ENCODE data around the gene ASB9.
"Not testable (repeated sequence)": the region's sequence is repeated elsewhere in the genome, so short reads cannot be mapped to it uniquely, and the experiment has no call there.

The ASB9 gene

GRCh38 chrX:15269618-15270521 lies at the start of gene ASB9:
ASB9 (minus strand) TSS chrX:15270083; CDS start chrX:15269874, 209 bp downstream.
- Histone ChIP-seq H3K4me3 (ENCODE audit: low read depth, low read length) (no peak within 1 kb of the TSS), H3K27me3 (ENCODE audit: control insufficient read depth, insufficient read depth, low read length) (0 out of 2 replicates have a peak, but pooled peaks cover 3% of the 10 kb centered on the region), H3K9ac (ENCODE audit: low read depth, low read length) (0 out of 2 replicates have a peak within 1 kb of the TSS, but pooled peaks have one; percentile 5), H3K4me1 (ENCODE audit: control insufficient read depth, insufficient read depth, low read length) (peaks cover 11% of the 10 kb centered on the region), H3K27ac (ENCODE audit: low read depth, low read length) (no peak within 1 kb of the TSS), H3K9me3 (ENCODE audit: control insufficient read depth, insufficient read depth, low read length) (no peaks in the 10 kb centered on the region), H3K36me3 (ENCODE audit: control insufficient read depth, insufficient read depth, low read length) (no peaks in the 10 kb centered on the region)

GRCh38 chrX:15319075-15319474 lies 49.2 kb upstream of the ASB9 start:
- H3K36me3 ChIP-seq (ENCODE audit: control insufficient read depth, insufficient read depth, low read length) = peaks cover 27% of the 10 kb centered on the region; the same call in 1 of the 2 replicates
- no peak overlapping the region for H3K9ac ChIP-seq (ENCODE audit: low read depth, low read length)
- no peak overlapping the region for H3K4me3 ChIP-seq (ENCODE audit: low read depth, low read length)
- no peaks in the 10 kb centered on the region for H3K9me3 ChIP-seq (ENCODE audit: control insufficient read depth, insufficient read depth, low read length)
- peaks cover 7% of the 10 kb centered on the region for H3K27me3 ChIP-seq (ENCODE audit: control insufficient read depth, insufficient read depth, low read length)
- H3K4me1 ChIP-seq (ENCODE audit: control insufficient read depth, insufficient read depth, low read length) = no peaks in the 10 kb centered on the region
- H3K27ac ChIP-seq (ENCODE audit: low read depth, low read length) = no peak overlapping the region

- Histone ChIP-seq H3K27ac (ENCODE audit: low read depth, low read length) (no peak within 1 kb of the TSS), H3K27me3 (ENCODE audit: control insufficient read depth, insufficient read depth, low read length) (no peaks in the 10 kb centered on the region; the same call in none of the 2 replicates), H3K9me3 (ENCODE audit: control insufficient read depth, insufficient read depth, low read length) (no peaks in the 10 kb centered on the region), H3K9ac (ENCODE audit: low read depth, low read length) (no peak within 1 kb of the TSS), H3K4me3 (ENCODE audit: low read depth, low read length) (no peak within 1 kb of the TSS), H3K36me3 (ENCODE audit: control insufficient read depth, insufficient read depth, low read length) (peaks cover 1% of the 10 kb centered on the region; the same call in 1 of the 2 replicates), H3K4me1 (ENCODE audit: control insufficient read depth, insufficient read depth, low read length) (no peaks in the 10 kb centered on the region)
Observed at GRCh38 chrX:15315509-15315908, 45.6 kb upstream of the ASB9 start, which contains the start of gene ASB11. ASB11 (minus strand) TSS chrX:15315640; CDS start chrX:15315605, 35 bp downstream.

- H3K4me1 ChIP-seq (ENCODE audit: control insufficient read depth, insufficient read depth, low read length) = no peaks in the 10 kb centered on the region
- H3K36me3 ChIP-seq (ENCODE audit: control insufficient read depth, insufficient read depth, low read length) = no peaks in the 10 kb centered on the region
- H3K4me3 ChIP-seq (ENCODE audit: low read depth, low read length) = no peak overlapping the region
- H3K27me3 ChIP-seq (ENCODE audit: control insufficient read depth, insufficient read depth, low read length) = no peaks in the 10 kb centered on the region; the same call in 1 of the 2 replicates
- no peak overlapping the region for H3K9ac ChIP-seq (ENCODE audit: low read depth, low read length)
- H3K27ac ChIP-seq (ENCODE audit: low read depth, low read length) = no peak overlapping the region
- no peaks in the 10 kb centered on the region for H3K9me3 ChIP-seq (ENCODE audit: control insufficient read depth, insufficient read depth, low read length)
Observed at GRCh38 chrX:15314472-15314871, 44.6 kb upstream of the ASB9 start.

- Histone ChIP-seq H3K4me3 (ENCODE audit: low read depth, low read length) (no peak overlapping the region), H3K27me3 (ENCODE audit: control insufficient read depth, insufficient read depth, low read length) (no peaks in the 10 kb centered on the region; the same call in 1 of the 2 replicates), H3K4me1 (ENCODE audit: control insufficient read depth, insufficient read depth, low read length) (no peaks in the 10 kb centered on the region), H3K27ac (ENCODE audit: low read depth, low read length) (no peak overlapping the region), H3K9me3 (ENCODE audit: control insufficient read depth, insufficient read depth, low read length) (no peaks in the 10 kb centered on the region), H3K9ac (ENCODE audit: low read depth, low read length) (no peak overlapping the region), H3K36me3 (ENCODE audit: control insufficient read depth, insufficient read depth, low read length) (no peaks in the 10 kb centered on the region)
Observed at GRCh38 chrX:15311119-15311518, 41.2 kb upstream of the ASB9 start.

- no peaks in the 10 kb centered on the region for H3K9me3 ChIP-seq (ENCODE audit: control insufficient read depth, insufficient read depth, low read length)
- no peak overlapping the region for H3K4me3 ChIP-seq (ENCODE audit: low read depth, low read length)
- no peaks in the 10 kb centered on the region for H3K4me1 ChIP-seq (ENCODE audit: control insufficient read depth, insufficient read depth, low read length)
- no peak overlapping the region for H3K9ac ChIP-seq (ENCODE audit: low read depth, low read length)
- no peaks in the 10 kb centered on the region; the same call in 1 of the 2 replicates for H3K27me3 ChIP-seq (ENCODE audit: control insufficient read depth, insufficient read depth, low read length)
- no peaks in the 10 kb centered on the region for H3K36me3 ChIP-seq (ENCODE audit: control insufficient read depth, insufficient read depth, low read length)
- no peak overlapping the region for H3K27ac ChIP-seq (ENCODE audit: low read depth, low read length)
Observed at GRCh38 chrX:15310117-15310516, 40.2 kb upstream of the ASB9 start.

- H3K36me3 ChIP-seq (ENCODE audit: control insufficient read depth, insufficient read depth, low read length); H3K9ac ChIP-seq (ENCODE audit: low read depth, low read length); H3K4me1 ChIP-seq (ENCODE audit: control insufficient read depth, insufficient read depth, low read length); H3K27ac ChIP-seq (ENCODE audit: low read depth, low read length); H3K9me3 ChIP-seq (ENCODE audit: control insufficient read depth, insufficient read depth, low read length); H3K27me3 ChIP-seq (ENCODE audit: control insufficient read depth, insufficient read depth, low read length); H3K4me3 ChIP-seq (ENCODE audit: low read depth, low read length): not testable (repeated sequence)
Observed at GRCh38 chrX:15305899-15306298, 36.0 kb upstream of the ASB9 start.

- Histone ChIP-seq H3K9me3 (ENCODE audit: control insufficient read depth, insufficient read depth, low read length) (no peaks in the 10 kb centered on the region), H3K4me3 (ENCODE audit: low read depth, low read length) (no peak overlapping the region), H3K36me3 (ENCODE audit: control insufficient read depth, insufficient read depth, low read length) (no peaks in the 10 kb centered on the region), H3K9ac (ENCODE audit: low read depth, low read length) (no peak overlapping the region), H3K27ac (ENCODE audit: low read depth, low read length) (no peak overlapping the region), H3K4me1 (ENCODE audit: control insufficient read depth, insufficient read depth, low read length) (no peaks in the 10 kb centered on the region), H3K27me3 (ENCODE audit: control insufficient read depth, insufficient read depth, low read length) (peaks cover 3% of the 10 kb centered on the region; the same call in 1 of the 2 replicates)
Observed at GRCh38 chrX:15301924-15302323, 32.0 kb upstream of the ASB9 start.

GRCh38 chrX:15299941-15300851 lies 30.3 kb upstream of the ASB9 start:
- Histone ChIP-seq H3K4me3 (ENCODE audit: low read depth, low read length) (no peak overlapping the region), H3K27ac (ENCODE audit: low read depth, low read length) (no peak overlapping the region), H3K36me3 (ENCODE audit: control insufficient read depth, insufficient read depth, low read length) (no peaks in the 10 kb centered on the region), H3K9me3 (ENCODE audit: control insufficient read depth, insufficient read depth, low read length) (no peaks in the 10 kb centered on the region), H3K9ac (ENCODE audit: low read depth, low read length) (no peak overlapping the region), H3K4me1 (ENCODE audit: control insufficient read depth, insufficient read depth, low read length) (no peaks in the 10 kb centered on the region), H3K27me3 (ENCODE audit: control insufficient read depth, insufficient read depth, low read length) (peaks cover 3% of the 10 kb centered on the region; the same call in 1 of the 2 replicates)

- no peak overlapping the region for H3K27ac ChIP-seq (ENCODE audit: low read depth, low read length)
- no peaks in the 10 kb centered on the region for H3K4me1 ChIP-seq (ENCODE audit: control insufficient read depth, insufficient read depth, low read length)
- no peak overlapping the region for H3K9ac ChIP-seq (ENCODE audit: low read depth, low read length)
- no peak overlapping the region for H3K4me3 ChIP-seq (ENCODE audit: low read depth, low read length)
- no peaks in the 10 kb centered on the region for H3K36me3 ChIP-seq (ENCODE audit: control insufficient read depth, insufficient read depth, low read length)
- H3K9me3 ChIP-seq (ENCODE audit: control insufficient read depth, insufficient read depth, low read length) = no peaks in the 10 kb centered on the region
- 0 out of 2 replicates have a peak, but pooled peaks cover 3% of the 10 kb centered on the region for H3K27me3 ChIP-seq (ENCODE audit: control insufficient read depth, insufficient read depth, low read length)
Observed at GRCh38 chrX:15298780-15299179, 28.9 kb upstream of the ASB9 start.

Data from HUES48 (cell line).